HEK293 (cell line): ENCODE data around the gene IL15RA.

Experiments
- CTCF ChIA-PET: fragments of 350-600 bp; formaldehyde crosslinking; extraction: SDS; loops from one replicate; lab custom pipeline; 2021; ENCODE audit warnings: antibody characterized with exemption; lab: Yijun Ruan, JAX
- POLR2A ChIA-PET: fragments of 300-600 bp; formaldehyde crosslinking; extraction: SDS; loops from one replicate; lab custom pipeline; 2020; ENCODE audit warnings: antibody characterized with exemption, inconsistent platforms; lab: Yijun Ruan, JAX
- H3K27ac ChIP-seq: fragments of 200-500 bp; sonication (Bioruptor generic); 2 replicates; pipeline ENCODE4 v1.5.1; 2014; ENCODE audit warnings: low read depth, low read length, control low read depth, inconsistent platforms; ENCODE audit errors: extremely low read depth
- H3K36me3 ChIP-seq, 2 experiments: fragments of 200-500 bp in 1 of 2; sonication (Bioruptor generic) in 1 of 2; 1 replicate in 1 of 2; 2 replicates in 1 of 2; pipeline ENCODE4 v1.5.1; 2014 to 2017; ENCODE audit warnings: inconsistent platforms in 2 of 2, low read length in 2 of 2; ENCODE audit not compliant: control insufficient read depth in 2 of 2, insufficient read depth in 1 of 2
- H3K4me1 ChIP-seq: fragments of 200-500 bp; sonication (Bioruptor generic); 2 replicates; pipeline ENCODE4 v1.5.1; 2014; ENCODE audit warnings: mild to moderate bottlenecking, low read length, inconsistent platforms; ENCODE audit not compliant: control insufficient read depth, insufficient read depth
- H3K4me3 ChIP-seq: 2 replicates; pipeline ENCODE4 v1.5.1; 2011; ENCODE audit warnings: low read depth, mild to moderate bottlenecking, control low read depth, low read length, moderate library complexity
- H3K9me3 ChIP-seq: fragments of 200-500 bp; sonication (Bioruptor generic); 2 replicates; pipeline ENCODE4 v1.5.1; 2014; ENCODE audit warnings: low read depth, low read length, inconsistent platforms; ENCODE audit not compliant: control insufficient read depth, insufficient read depth
- GLI2 ChIP-seq: fragments of 450-650 bp; formaldehyde crosslinking; IDR thresholded peaks from 2 replicates; pipeline ENCODE4; 2017; ENCODE audit warnings: missing biosample characterization, missing genetic modification characterization, low read depth, borderline replicate concordance
- KLF10 ChIP-seq: fragments of 450-650 bp; IDR thresholded peaks from 2 replicates; pipeline ENCODE4 v1.5.1; 2018; ENCODE audit warnings: missing biosample characterization, mild to moderate bottlenecking, missing genetic modification characterization
- KLF7 ChIP-seq: fragments of 450-650 bp; formaldehyde crosslinking; IDR thresholded peaks from 2 replicates; pipeline ENCODE4 v1.5.1; 2016; ENCODE audit warnings: missing biosample characterization, missing genetic modification characterization, borderline replicate concordance
- ZFHX2 ChIP-seq: fragments of 450-650 bp; formaldehyde crosslinking; conservative IDR thresholded peaks from 2 replicates; pipeline ENCODE4 v1.5.1; 2016; ENCODE audit warnings: missing biosample characterization, missing genetic modification characterization
- ZFP3 ChIP-seq: fragments of 450-650 bp; formaldehyde crosslinking; IDR thresholded peaks from 2 replicates; pipeline ENCODE4 v1.5.1; 2016; ENCODE audit warnings: low read depth, missing biosample characterization, missing genetic modification characterization
- ZIC2 ChIP-seq: fragments of 450-650 bp; formaldehyde crosslinking; IDR thresholded peaks from 2 replicates; pipeline ENCODE4 v1.5.1; 2016; ENCODE audit warnings: missing biosample characterization, missing genetic modification characterization
- ZNF155 ChIP-seq: fragments of 450-650 bp; formaldehyde crosslinking; IDR thresholded peaks from 2 replicates; pipeline ENCODE4 v1.5.1; 2016; ENCODE audit warnings: missing biosample characterization, missing genetic modification characterization
- ZNF169 ChIP-seq: fragments of 450-650 bp; formaldehyde crosslinking; IDR thresholded peaks from 2 replicates; pipeline ENCODE4 v1.5.1; 2016; ENCODE audit warnings: missing biosample characterization, missing genetic modification characterization
- ZNF175 ChIP-seq: fragments of 450-650 bp; formaldehyde crosslinking; IDR thresholded peaks from 2 replicates; pipeline ENCODE4 v1.5.1; 2016; ENCODE audit warnings: missing biosample characterization, missing genetic modification characterization
- ZNF248 ChIP-seq: fragments of 450-650 bp; formaldehyde crosslinking; IDR thresholded peaks from 2 replicates; pipeline ENCODE4 v1.5.1; 2017; ENCODE audit warnings: missing biosample characterization, missing genetic modification characterization
- ZNF366 ChIP-seq: fragments of 450-650 bp; formaldehyde crosslinking; conservative IDR thresholded peaks from 2 replicates; pipeline ENCODE4 v1.5.1; 2016; ENCODE audit warnings: missing biosample characterization, missing genetic modification characterization
- ZNF394 ChIP-seq: fragments of 450-650 bp; formaldehyde crosslinking; IDR thresholded peaks from 2 replicates; pipeline ENCODE4 v1.5.1; 2016; ENCODE audit warnings: missing biosample characterization, missing genetic modification characterization, mild to moderate bottlenecking, moderate library complexity, borderline replicate concordance
- ZNF423 ChIP-seq: fragments of 450-650 bp; formaldehyde crosslinking; IDR thresholded peaks from 2 replicates; pipeline ENCODE4 v1.5.1; 2016; ENCODE audit warnings: missing biosample characterization, missing genetic modification characterization
- ZNF548 ChIP-seq: fragments of 450-650 bp; formaldehyde crosslinking; IDR thresholded peaks from 2 replicates; pipeline ENCODE4 v1.5.1; 2016; ENCODE audit warnings: missing biosample characterization, missing genetic modification characterization
- ZNF664 ChIP-seq: fragments of 450-650 bp; formaldehyde crosslinking; IDR thresholded peaks from 2 replicates; pipeline ENCODE4 v1.5.1; 2016; ENCODE audit warnings: missing biosample characterization, missing genetic modification characterization
- ZNF785 ChIP-seq: fragments of 450-650 bp; formaldehyde crosslinking; IDR thresholded peaks from 2 replicates; pipeline ENCODE4 v1.5.1; 2016; ENCODE audit warnings: missing biosample characterization, missing genetic modification characterization
- ZNF791 ChIP-seq: fragments of 450-650 bp; formaldehyde crosslinking; IDR thresholded peaks from 2 replicates; pipeline ENCODE4 v1.5.1; 2016; ENCODE audit warnings: missing biosample characterization, missing genetic modification characterization
- ZSCAN23 ChIP-seq: fragments of 450-650 bp; formaldehyde crosslinking; IDR thresholded peaks from 2 replicates; pipeline ENCODE4 v1.5.1; 2016; ENCODE audit warnings: missing biosample characterization, missing genetic modification characterization
- TF ChIP-seq, protein P1 (sequence below): fragments of 450-650 bp; formaldehyde crosslinking; IDR thresholded peaks from 2 replicates; pipeline ENCODE4 v1.5.1; 2016; ENCODE audit warnings: missing biosample characterization, missing genetic modification characterization
- TF ChIP-seq, protein P2 (sequence below): fragments of 450-650 bp; formaldehyde crosslinking; IDR thresholded peaks from 2 replicates; pipeline ENCODE4 v1.5.1; 2016; ENCODE audit warnings: missing biosample characterization, missing genetic modification characterization
- TF ChIP-seq, protein P3 (sequence below): sonication (generic); formaldehyde crosslinking; IDR thresholded peaks from 2 replicates; pipeline ENCODE4 v1.8.1; 2022; ENCODE audit warnings: mild to moderate bottlenecking, moderate library complexity, missing genetic modification reagents

The IL15RA gene

DNA sequence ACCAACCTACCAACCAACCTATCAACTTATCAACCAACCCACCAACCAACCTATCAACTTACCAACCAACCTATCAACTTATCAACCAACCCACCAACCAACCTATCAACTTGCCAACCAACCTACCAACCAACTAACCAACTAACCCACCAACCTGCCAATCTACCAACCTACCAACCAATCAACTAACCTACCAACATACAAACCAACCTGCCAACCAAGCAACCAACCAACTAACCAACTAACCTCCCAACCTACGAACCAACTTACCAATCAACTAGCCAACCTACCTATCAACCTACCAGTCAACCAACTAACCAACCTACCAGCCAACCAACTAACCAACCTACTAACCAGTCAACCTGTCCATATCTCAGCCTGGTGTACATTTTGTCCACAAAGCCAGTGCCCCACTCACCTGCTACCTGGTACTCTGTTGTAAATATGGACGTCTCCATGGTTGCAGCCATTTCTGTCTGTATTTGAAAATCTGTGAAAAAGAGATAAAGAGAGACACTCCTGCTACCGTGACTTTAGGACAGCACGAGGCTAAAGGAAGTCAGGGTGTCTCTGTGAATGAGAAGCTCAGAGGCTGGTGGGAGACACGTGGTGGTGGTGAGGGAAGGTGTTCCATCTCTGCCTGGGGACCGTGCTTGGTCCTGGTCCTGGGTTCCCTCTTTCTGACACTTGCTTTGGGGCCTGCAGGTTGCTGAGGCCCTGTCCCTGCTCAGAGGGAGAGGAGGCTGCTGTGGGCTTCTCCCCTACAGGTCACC, 41.9 kb upstream of the IL15RA start:
- H3K9me3 ChIP-seq: no peaks in the 10 kb centered on the region
- no peaks in the 10 kb centered on the region for H3K36me3 ChIP-seq
- POLR2A ChIA-PET: no interaction called here
- no peak overlapping the region for H3K4me3 ChIP-seq
- TF ChIP-seq ZNF175 (tag by site-specific recombination) (0 out of 2 replicates have a peak, but pooled peaks have one; percentile 37), ZNF423 (0 out of 2 replicates have a peak, but pooled peaks have one; percentile 5), ZSCAN23 (no peak), ZNF791 (tag by site-specific recombination) (no peak), ZNF785 (tag by site-specific recombination) (0 out of 2 replicates have a peak, but pooled peaks have one; percentile 8)
- TF ChIP-seq, protein P1, sequence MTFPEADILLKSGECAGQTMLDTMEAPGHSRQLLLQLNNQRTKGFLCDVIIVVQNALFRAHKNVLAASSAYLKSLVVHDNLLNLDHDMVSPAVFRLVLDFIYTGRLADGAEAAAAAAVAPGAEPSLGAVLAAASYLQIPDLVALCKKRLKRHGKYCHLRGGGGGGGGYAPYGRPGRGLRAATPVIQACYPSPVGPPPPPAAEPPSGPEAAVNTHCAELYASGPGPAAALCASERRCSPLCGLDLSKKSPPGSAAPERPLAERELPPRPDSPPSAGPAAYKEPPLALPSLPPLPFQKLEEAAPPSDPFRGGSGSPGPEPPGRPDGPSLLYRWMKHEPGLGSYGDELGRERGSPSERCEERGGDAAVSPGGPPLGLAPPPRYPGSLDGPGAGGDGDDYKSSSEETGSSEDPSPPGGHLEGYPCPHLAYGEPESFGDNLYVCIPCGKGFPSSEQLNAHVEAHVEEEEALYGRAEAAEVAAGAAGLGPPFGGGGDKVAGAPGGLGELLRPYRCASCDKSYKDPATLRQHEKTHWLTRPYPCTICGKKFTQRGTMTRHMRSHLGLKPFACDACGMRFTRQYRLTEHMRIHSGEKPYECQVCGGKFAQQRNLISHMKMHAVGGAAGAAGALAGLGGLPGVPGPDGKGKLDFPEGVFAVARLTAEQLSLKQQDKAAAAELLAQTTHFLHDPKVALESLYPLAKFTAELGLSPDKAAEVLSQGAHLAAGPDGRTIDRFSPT (tag by site-specific recombination): peak; percentile 19; the same call in 1 of the 2 replicates
- H3K4me1 ChIP-seq: no peaks in the 10 kb centered on the region
- no peak overlapping the region for H3K27ac ChIP-seq
- CTCF ChIA-PET: no interaction called here

DNA sequence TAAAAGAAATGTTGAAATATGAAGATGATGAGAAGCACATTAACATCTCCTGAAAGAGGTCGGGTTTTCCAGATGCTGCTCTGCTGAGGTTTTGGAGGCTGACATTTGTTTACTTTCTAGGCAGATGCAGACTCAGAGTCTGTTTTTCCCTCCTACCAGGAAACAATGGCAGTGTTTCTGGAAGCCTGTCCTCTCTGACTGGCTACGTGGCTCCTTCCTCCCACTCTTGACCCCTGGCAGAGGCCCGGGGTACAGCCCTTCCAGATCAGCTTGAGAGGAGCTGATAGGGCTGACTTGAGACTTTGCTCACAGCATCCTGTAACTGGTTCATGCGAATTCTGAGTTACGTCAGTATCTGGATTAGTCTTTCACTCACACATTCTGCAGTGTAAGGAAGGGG, 41.1 kb upstream of the IL15RA start:
- H3K27ac ChIP-seq: no peak overlapping the region
- ChIA-PET CTCF (no interaction called here), POLR2A (no interaction called here)
- no peaks in the 10 kb centered on the region for H3K36me3 ChIP-seq
- no peak overlapping the region for H3K4me3 ChIP-seq
- no peak for TF ChIP-seq ZNF248 (tag by site-specific recombination)
- no peak for TF ChIP-seq ZNF155 (tag by site-specific recombination)
- no peaks in the 10 kb centered on the region for H3K9me3 ChIP-seq
- H3K4me1 ChIP-seq: no peaks in the 10 kb centered on the region

DNA sequence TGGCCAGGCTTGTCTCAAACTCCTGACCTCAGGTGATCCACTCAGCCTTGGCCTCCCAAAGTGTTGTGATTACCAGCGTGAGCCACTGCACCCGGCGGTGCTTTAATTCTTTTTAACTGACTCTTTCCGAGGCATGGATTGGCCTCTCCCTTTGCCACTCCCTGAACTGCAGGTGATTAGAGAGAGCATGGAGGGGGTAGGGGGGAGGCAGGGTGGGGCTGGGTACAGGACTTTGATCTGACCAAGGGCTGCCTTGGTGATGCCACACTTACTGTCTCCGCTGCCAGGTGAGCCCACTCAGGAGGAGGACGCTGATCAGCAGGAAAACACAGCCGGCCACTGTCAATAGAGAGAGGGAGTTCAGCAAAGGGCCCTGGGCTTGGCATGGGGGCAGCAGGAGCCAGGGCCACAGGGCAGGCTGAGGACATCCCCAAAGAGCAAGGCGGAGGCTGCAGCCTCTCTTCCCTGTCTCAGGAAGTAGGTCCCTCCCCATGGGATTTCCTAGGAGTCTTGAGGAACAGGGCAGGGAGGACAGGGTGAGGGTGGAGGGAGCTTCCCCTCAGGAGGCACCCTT, 40.5 kb upstream of the IL15RA start:
- ChIA-PET CTCF (interaction anchor here (0.6 to 1.0 kb wide), 2 partner anchors 13 to 384 kb away, joined by 3 to 4 read pairs; no protein-coding TSS in a partner anchor), POLR2A (no interaction called here)
- no peaks in the 10 kb centered on the region for H3K36me3 ChIP-seq
- no peak for TF ChIP-seq ZNF169
- TF ChIP-seq KLF10 (tag by site-specific recombination): no peak
- TF ChIP-seq KLF7 (tag by site-specific recombination): no peak
- TF ChIP-seq ZFP3 (tag by site-specific recombination): no peak
- TF ChIP-seq ZNF394 (tag by site-specific recombination): no peak
- no peak for TF ChIP-seq ZFHX2 (tag by site-specific recombination)
- TF ChIP-seq ZNF664: no peak
- TF ChIP-seq, protein P2, sequence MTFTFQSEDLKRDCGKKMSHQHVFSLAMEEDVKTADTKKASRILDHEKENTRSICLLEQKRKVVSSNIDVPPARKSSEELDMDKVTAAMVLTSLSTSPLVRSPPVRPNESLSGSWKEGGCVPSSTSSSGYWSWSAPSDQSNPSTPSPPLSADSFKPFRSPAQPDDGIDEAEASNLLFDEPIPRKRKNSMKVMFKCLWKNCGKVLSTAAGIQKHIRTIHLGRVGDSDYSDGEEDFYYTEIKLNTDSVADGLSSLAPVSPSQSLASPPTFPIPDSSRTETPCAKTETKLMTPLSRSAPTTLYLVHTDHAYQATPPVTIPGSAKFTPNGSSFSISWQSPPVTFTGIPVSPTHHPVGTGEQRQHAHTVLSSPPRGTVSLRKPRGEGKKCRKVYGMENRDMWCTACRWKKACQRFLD (tag by site-specific recombination): no peak
- no peak for TF ChIP-seq ZIC2
- TF ChIP-seq, protein P3, sequence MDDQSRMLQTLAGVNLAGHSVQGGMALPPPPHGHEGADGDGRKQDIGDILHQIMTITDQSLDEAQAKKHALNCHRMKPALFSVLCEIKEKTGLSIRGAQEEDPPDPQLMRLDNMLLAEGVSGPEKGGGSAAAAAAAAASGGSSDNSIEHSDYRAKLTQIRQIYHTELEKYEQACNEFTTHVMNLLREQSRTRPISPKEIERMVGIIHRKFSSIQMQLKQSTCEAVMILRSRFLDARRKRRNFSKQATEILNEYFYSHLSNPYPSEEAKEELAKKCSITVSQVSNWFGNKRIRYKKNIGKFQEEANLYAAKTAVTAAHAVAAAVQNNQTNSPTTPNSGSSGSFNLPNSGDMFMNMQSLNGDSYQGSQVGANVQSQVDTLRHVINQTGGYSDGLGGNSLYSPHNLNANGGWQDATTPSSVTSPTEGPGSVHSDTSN (CRISPR knock-in tag): no peak
- TF ChIP-seq ZNF548 (tag by site-specific recombination): no peak
- no peak for TF ChIP-seq GLI2
- no peak for TF ChIP-seq ZNF366 (tag by site-specific recombination)
- TF ChIP-seq, all 188 proteins: peak for 0
- no peaks in the 10 kb centered on the region for H3K4me1 ChIP-seq
- no peaks in the 10 kb centered on the region for H3K9me3 ChIP-seq
- H3K4me3 ChIP-seq: no peak overlapping the region
- no peak overlapping the region for H3K27ac ChIP-seq
